ENCODE data around the gene UNC13C.

UNC13C gene

GRCh38 chr15:54560417-54560816 lies 582.2 kb downstream of the UNC13C start:
- H4K20me1 ChIP-seq (ENCODE audit: insufficient read depth), result no peaks in the 10 kb centered on the region
- TF ChIP-seq CTCF (conservative IDR thresholded peaks at IDR 0.05; ENCODE audit: low read depth, low read length), result no peak
- H3K36me3 ChIP-seq (ENCODE audit: insufficient read depth), result no peaks in the 10 kb centered on the region
- H2AFZ ChIP-seq (ENCODE audit: low read depth), result no peak overlapping the region; the same call in 1 of the 2 replicates
- H3K4me1 ChIP-seq (ENCODE audit: low read depth, poor library complexity, severe bottlenecking), result peaks cover 58% of the 10 kb centered on the region
- no peak overlapping the region for H3K4me3 ChIP-seq (IDR thresholded peaks at IDR 0.05; ENCODE audit: insufficient read depth, low read depth, low read length)
- peak overlapping the region; percentile 44 for H3K27ac ChIP-seq
- 0 out of 2 replicates have a peak overlapping the region, but pooled peaks have one; percentile 10 for H3K9ac ChIP-seq
- H3K4me2 ChIP-seq, result peak overlapping the region; percentile 70
- no peaks in the 10 kb centered on the region for H3K27me3 ChIP-seq (ENCODE audit: insufficient read depth, low read depth)
- no peaks in the 10 kb centered on the region for H3K79me2 ChIP-seq (ENCODE audit: insufficient read depth, low read depth)

GRCh38 chr15:54564166-54564565 lies 585.9 kb downstream of the UNC13C start:
- Histone ChIP-seq H3K9ac (no peak overlapping the region), H3K4me2 (no peak overlapping the region), H3K4me3 (IDR thresholded peaks at IDR 0.05; ENCODE audit: insufficient read depth, low read depth, low read length) (no peak overlapping the region), H2AFZ (ENCODE audit: low read depth) (no peak overlapping the region), H3K27me3 (ENCODE audit: insufficient read depth, low read depth) (no peaks in the 10 kb centered on the region), H3K4me1 (ENCODE audit: low read depth, poor library complexity, severe bottlenecking) (peaks cover 26% of the 10 kb centered on the region), H3K36me3 (ENCODE audit: insufficient read depth) (no peaks in the 10 kb centered on the region), H4K20me1 (ENCODE audit: insufficient read depth) (no peaks in the 10 kb centered on the region), H3K27ac (no peak overlapping the region), H3K79me2 (ENCODE audit: insufficient read depth, low read depth) (no peaks in the 10 kb centered on the region)
- TF ChIP-seq CTCF (conservative IDR thresholded peaks at IDR 0.05; ENCODE audit: low read depth, low read length), result no peak

- H3K4me2 ChIP-seq, result no peak overlapping the region
- H3K27me3 ChIP-seq (ENCODE audit: insufficient read depth, low read depth), result no peaks in the 10 kb centered on the region
- no peak overlapping the region for H2AFZ ChIP-seq (ENCODE audit: low read depth)
- H3K36me3 ChIP-seq (ENCODE audit: insufficient read depth), result no peaks in the 10 kb centered on the region
- no peak for TF ChIP-seq CTCF (conservative IDR thresholded peaks at IDR 0.05; ENCODE audit: low read depth, low read length)
- H4K20me1 ChIP-seq (ENCODE audit: insufficient read depth), result no peaks in the 10 kb centered on the region
- no peak overlapping the region for H3K4me3 ChIP-seq (IDR thresholded peaks at IDR 0.05; ENCODE audit: insufficient read depth, low read depth, low read length)
- no peak overlapping the region for H3K9ac ChIP-seq
- H3K27ac ChIP-seq, result no peak overlapping the region
- H3K4me1 ChIP-seq (ENCODE audit: low read depth, poor library complexity, severe bottlenecking), result peaks cover under 1% of the 10 kb centered on the region
- no peaks in the 10 kb centered on the region for H3K79me2 ChIP-seq (ENCODE audit: insufficient read depth, low read depth)
Measured at GRCh38 chr15:54566654-54567053, 588.4 kb downstream of the UNC13C start.

GRCh38 chr15:54567408-54568035 lies 589.3 kb downstream of the UNC13C start:
- TF ChIP-seq CTCF (conservative IDR thresholded peaks at IDR 0.05; ENCODE audit: low read depth, low read length), result no peak
- Histone ChIP-seq H4K20me1 (ENCODE audit: insufficient read depth) (no peaks in the 10 kb centered on the region), H3K36me3 (ENCODE audit: insufficient read depth) (no peaks in the 10 kb centered on the region), H3K79me2 (ENCODE audit: insufficient read depth, low read depth) (no peaks in the 10 kb centered on the region), H3K4me3 (IDR thresholded peaks at IDR 0.05; ENCODE audit: insufficient read depth, low read depth, low read length) (no peak overlapping the region), H3K27ac (no peak overlapping the region), H3K9ac (no peak overlapping the region), H2AFZ (ENCODE audit: low read depth) (no peak overlapping the region), H3K4me2 (no peak overlapping the region), H3K4me1 (ENCODE audit: low read depth, poor library complexity, severe bottlenecking) (no peaks in the 10 kb centered on the region), H3K27me3 (ENCODE audit: insufficient read depth, low read depth) (no peaks in the 10 kb centered on the region)

Measured in KMS-11 (cell line).